GDM1 (cell line): ENCODE results near the gene TMEM87B.

ENCODE experiments used
- DNase-seq: peaks from one replicate; lab custom pipeline; 2025; lab: John Stamatoyannopoulos, UW

TMEM87B gene

DNA sequence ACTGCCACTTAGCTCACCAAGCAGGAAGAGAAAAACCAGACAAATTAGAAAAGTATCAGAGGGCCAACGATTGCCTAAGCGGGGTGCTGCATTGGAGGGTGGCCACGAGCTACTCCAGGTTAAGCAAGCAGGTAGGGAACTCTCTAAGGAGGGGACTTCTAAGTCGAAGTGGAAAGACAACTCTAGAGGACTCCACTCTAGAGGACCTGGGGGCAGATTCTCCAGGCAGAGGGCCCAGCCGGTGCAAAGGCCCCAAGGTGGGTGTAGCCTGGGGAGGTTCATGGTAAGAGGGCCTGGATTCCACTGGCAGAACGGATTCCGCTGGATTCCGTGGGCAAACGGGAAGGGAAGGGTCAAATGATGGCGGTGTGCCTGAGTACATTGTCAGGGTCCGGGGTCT, 95.8 kb downstream of the TMEM87B start:
- DNase-seq, result no peak

DNA sequence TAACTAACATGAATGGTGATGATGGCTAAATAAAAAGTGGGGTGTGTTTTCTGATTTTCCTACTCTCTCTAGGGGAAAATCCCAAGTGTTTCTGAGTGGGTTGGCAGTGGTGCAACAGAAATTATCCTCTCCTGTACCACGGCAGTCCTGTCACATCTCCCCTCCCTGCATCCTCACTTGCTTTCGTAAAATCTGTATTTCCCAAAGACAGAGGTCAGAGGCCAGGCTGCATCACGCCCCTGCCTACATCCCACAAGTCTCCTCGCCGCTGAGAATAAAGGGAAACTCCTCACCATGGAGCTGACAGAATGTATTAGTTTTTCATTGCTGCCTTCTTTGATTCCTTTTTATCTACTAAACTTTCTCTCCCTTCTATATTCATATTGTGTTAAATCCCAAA, 96.2 kb downstream of the TMEM87B start:
- no peak for DNase-seq

DNA sequence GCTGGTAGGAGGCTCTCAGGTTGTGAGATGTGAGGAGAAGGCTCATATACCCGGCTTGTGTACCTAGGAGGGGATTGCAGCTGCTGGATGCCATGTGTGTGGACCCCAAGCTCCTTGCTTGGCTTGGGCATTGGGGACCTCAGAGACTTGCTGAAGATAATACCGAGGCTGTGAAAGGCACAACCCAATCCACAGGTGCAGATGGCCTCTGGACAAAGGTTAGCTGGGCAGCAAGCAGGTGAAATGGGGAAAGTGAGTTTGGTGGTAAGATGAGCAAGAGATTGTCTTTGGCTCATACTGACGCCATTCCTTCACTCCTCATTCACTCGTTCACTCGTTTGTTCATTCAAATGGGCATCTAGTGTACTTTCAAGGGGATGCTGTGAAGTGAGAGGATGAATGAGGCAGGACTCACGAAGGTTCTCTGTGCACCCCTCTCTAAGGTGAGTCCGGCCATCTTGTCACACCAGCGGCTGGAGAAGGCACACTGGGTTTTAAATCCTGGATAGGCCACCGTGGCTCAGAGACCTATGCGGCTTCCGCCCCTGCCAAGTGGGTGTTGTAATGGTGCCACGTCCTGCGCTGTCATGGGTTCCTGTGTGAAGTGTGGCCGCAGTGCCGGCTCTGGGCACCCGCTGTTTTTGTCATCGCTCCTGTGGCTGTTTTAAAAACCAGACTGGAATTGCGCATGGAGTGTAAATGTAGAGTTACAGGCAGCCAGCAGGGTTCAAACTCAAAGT, 96.8 kb downstream of the TMEM87B start:
- DNase-seq, result no peak

DNA sequence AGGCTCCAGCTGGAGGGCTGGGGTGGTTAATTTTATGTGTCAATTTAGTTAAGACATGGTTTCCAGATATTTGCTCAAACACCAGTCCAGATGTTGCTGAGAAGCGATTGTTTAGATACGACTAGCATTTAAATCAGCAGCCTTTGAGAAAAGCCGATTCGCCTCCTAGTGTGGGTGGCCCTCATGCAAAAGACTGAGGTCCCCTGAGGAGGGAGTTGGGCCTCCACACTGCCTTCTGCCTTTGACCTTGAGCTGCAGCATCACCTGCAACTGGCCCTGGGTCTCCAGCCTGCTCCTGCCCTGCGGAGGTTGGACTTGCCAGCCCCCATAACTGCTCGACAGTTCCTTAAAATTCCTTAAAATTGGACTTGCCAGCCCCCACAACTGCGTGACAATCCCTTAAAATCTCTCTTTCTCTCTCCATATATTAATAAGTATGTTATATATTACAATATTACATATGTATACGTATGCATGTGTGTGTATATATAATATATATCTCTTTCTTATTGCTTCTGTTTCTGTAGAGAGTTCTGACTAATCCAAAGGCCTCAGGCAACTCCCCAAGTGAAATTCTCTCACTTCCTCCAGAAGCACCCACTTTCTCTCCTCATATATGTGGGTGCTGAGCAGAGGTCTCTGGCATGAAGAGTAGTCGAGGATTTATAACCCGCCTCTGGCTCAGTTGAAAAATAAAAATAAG, 97.6 kb downstream of the TMEM87B start:
- DNase-seq, result no peak

DNA sequence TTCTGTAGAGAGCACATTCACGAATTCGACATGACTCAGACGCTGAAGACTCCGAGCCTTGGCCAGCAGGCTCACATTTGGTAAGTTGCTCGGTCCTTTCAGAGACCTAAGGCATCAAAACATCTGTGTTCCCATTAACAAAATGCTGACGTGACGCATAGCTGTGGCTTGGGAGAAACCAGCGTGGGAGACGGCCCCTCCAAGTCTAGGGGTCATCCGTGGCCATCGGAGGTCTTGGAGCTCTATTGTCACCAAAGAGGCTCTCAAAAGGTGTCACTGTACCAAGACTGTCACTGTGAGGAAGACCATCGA, 98.1 kb downstream of the TMEM87B start:
- DNase-seq, result no peak

DNA sequence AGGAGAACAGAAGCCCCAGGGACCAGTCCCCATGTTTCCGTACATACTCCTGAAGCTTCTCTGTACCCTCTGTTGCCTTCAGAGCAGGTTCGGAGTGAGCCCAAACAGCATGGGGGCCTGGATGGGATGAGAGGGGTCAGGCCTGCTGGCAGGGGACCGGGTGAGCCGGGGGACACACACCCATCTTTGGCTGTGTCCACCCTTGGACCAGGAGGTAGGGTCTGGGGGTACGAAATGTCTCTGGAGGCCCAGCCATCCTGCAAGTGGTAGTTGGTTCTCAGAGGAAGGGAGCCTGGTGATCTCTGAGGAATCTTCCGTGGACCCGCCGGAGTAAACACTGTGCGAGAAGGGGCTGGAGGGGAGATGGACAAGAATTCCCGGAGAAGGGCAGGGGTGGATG, 98.4 kb downstream of the TMEM87B start:
- no peak for DNase-seq

DNA sequence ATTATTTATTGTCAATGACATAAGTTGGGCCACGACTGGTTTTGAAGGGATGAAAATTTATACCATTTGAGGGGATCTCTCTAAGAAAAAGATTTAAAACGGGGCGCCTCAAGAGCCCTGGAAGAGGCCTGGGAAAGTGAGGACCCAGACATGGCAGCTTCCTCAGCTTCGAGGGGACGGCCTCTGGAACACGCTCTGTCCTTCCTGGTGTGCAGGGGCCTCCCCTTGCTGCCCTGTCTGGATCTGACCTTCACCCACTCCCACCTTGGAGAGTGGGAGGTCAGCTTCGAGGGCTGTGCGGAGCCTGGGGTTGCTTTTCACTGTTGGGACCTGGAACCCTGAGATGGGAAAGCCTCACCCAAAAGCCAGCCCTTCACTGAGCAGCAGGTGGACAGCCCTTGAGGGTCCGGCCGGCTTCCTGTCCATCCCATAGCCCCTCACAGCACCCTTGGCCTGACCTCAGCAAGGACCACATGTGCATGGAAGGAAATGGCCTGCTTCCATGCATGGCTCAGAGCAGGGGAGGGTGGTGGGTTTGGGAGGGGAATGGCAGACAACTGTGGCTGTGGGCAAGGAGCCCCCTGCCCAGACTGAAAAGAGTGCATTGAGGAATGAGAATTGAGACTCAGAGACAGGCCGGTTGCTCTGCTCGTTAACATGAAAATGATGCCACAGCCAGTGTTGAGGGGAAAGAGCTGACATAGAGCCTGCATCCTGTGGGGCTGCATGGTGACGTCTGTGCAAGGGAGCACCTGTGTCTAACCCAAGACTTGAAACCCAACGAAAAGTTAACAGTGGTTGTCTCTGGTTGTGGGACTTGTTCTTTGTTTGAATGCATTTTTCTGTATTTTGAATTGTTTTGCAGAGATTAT, 99.4 kb downstream of the TMEM87B start:
- DNase-seq, result no peak

DNA sequence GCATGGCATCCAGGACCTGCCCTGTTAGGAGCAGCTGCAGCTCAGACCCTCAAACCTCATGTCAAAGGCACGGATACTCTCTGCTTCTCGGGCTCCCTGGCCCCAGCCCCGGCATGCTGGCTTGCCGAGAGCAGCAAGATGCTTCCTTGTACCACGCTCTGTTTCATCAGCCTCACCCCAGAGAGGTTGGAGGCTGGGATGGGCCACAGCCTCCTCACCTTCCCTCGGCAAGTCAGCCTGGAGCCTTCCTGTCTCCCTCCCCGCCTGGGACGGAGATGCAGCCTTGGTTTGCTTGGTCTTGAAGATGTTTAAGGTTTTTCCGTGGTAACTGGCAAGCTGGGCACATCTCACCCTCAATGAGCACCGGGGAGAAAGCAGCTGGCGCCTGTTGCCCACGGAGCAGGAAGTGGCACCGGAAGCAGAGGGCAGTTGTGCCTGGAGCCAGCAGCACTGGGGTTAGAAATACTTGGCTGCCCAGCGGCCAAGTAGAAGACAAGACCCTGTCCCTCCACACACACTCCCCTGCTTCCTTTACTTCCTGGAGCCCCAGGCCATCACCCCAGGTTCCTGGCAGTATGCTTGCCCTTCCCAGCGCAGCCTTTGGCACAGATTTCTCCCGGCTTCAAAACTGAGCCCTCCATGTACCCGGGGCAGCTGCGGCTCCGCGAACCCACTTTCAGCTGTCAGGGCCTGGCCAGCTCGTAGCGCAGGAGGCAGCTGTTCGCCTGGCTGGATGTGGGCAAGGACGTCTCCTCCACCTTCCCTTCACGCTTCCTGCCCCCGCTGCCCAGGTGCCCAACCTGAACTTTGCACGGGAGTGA, 100.5 kb downstream of the TMEM87B start:
- no peak for DNase-seq

DNA sequence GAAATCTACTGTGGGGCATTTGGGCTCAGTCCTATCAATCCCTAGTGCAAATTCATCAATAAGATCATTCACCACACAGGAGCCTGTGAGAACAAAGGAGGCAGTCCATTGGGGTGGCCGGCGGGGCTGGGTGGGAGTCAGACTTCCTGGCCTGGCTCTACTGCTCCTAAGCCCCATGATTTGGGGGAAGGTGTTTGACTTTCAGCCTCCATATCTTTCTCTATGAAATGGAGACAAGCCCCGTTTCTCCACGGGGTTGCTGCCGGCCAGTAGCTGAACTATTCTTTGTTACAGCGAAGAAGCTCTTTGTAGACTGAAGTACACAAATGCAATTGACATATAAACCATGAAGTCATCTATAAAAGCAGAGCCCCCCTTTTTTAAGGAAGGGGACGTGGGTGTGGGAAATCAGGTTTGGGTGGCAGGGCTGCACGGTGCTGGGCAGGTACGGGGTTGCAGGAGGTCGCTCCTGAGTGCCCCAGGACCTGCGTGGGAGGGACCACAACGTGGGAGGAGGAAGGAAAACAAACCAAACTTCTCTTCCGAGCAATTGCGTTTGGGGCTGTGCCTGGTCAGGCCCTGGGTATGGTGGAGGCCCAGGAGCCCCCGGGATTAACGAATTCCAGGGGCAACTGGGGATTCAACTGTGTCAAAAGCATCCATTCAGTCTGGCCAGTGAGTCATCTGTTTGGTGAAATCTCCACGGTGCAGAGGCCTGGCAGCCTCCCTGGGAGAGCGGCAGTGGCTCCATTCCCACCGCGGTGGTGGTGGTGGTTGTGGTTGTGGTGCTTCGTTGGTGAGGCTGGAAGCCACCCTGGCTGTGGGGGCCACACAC, 101.3 kb downstream of the TMEM87B start:
- no peak for DNase-seq

DNA sequence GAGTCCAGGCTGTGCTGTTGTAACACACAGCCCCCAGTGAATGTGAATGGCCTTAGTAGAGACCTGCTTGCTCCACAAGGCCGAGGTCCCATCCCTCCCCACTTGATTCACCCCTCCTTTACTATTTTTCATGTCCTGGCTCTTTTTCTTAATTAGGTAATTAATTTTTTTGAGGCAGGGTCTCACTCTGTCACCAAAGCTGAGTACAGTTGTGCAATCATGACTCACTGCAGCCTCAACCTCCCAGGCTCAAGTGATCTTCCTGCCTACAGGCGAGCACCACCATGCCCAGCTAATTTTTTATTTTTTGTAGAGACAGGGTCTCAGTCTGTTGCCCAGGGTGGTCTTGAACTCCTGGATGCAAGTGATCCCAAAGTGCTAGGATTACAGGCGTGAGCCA, 102.4 kb downstream of the TMEM87B start:
- DNase-seq, result no peak

DNA sequence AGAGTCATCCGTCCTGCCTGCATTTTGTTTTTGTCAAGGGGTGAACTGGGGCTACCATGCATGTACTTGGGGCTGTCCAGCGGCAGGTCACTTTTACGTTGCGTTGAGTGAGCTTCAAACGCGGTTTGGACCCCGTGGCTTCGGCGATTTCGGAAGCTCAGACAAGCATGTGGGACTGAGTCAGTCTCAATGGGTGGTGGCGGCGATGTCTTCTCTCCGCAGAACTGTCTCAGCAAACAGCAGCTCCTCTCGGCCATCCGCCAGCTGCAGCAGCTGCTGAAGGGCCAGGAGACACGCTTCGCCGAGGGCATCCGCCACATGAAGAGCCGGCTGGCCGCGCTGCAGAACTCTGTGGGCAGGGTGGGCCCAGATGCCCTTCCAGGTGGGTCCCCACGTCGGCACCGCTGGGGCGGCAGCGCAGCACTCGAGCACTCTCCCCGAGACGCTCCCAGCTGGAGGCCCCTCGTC, 104.4 kb downstream of the TMEM87B start:
- DNase-seq, result no peak

DNA sequence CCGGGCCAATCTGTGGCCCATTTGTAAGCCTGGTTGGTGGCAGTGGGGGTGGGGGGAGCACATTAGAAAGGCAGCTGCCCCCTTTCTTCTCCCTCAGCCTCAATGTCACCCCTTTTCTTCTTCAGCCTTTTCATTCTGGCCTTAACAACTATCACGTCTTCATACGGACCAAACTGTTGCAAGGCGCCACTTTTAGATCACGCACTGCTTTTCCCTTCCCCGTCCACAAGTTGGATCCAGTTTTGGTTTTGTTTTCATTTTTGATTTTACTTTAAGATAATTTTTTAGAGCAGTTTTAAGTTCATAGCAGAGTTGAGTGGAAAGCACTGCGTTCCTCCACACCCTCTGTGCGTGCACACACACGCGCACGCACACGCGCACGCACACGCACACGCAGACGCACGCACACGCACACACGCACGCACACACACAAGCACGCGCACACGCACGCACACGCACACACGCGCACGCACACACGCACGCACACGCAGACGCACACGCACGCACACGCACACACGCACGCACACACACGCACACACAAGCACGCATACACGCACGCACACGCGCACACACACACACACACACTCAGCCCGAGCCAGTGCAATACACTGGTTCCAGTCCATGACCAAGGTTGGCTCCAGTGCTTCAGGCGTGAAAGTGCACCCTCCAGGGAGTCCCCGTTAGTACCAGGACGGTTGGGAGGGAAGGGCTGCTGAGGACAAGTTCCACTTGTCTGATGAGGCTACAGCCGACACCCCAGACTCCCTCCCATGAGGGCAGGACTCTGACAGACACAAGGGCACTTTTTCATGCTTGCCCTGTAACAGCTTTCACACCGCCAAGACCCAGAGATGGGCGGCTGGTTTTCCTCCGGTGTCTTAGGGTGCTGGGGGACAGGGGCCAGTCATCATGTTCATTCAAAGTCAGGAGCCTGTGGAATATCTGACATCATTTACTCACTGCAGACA, 105.5 kb downstream of the TMEM87B start:
- no peak for DNase-seq

DNA sequence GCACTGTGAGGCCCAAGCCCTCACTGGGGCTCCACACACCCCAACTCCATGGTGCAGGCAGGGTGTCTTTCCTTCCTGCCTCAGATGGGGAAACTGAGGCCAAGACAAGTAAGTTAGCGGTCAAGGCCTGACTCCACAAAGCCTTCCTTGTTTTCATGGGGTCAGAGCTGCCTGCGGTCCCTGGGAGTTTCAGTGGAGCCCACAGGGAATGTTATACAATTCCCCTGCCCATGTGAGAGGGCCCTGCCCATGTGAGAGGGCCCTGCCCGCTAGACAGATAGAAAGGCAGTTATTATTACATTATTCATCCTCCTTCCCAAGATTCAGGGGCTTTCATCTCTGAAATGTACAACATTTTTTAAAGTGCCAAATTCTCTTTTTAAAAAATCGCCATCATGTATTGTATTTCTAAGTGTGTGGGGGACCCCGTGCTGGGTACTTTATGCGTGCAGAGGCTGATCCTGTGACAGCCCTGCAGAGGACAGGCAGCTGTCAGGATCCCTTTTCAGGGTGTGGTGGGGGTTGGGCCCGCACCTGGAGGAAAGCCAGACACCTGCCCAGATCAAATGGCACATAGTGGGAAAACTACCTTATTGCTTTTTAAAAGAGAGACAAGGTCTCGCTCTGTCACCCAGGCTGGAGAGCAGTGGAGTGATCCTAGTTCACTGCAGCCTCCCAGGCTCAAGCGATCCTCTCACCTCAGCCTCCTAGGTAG, 106.5 kb downstream of the TMEM87B start:
- DNase-seq, result no peak

DNA sequence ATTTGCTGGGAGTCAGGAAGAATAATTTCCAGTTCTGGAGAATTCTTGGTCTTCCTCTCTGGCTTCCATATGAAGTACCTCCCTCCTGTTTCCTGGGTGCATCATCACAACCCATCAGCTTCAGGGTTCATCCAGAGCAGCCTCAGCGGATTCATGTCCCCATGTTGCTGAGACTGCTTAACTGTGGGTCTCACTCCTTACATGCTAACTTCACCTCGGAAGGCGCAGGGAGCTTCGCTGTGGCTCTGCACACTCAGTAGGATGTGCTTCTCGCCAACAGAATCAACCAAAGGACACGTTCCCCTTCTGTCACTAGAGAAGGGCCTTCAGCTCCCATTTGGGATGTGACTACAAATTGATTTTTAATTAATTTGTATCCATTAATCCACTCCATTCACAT, 107.3 kb downstream of the TMEM87B start:
- DNase-seq, result no peak

DNA sequence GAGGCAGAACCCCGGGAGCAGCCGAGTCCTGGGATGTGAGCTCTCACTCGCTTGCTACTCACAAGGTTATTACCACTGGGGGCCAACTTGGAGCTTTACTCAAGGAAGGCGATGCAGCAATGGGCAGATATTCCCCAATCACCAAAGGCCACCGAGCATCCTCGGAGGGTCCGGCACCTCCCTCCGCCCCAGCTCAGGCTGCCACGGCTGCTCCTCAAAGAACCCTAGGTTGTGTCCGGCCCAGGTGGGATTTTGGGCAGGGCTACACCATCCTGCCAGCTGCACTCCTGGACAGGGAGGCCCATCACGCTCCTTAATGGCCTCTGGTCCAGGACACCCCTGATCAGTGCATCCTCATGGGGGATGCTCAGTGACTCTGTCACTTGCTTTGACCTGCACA, 107.9 kb downstream of the TMEM87B start:
- no peak for DNase-seq

DNA sequence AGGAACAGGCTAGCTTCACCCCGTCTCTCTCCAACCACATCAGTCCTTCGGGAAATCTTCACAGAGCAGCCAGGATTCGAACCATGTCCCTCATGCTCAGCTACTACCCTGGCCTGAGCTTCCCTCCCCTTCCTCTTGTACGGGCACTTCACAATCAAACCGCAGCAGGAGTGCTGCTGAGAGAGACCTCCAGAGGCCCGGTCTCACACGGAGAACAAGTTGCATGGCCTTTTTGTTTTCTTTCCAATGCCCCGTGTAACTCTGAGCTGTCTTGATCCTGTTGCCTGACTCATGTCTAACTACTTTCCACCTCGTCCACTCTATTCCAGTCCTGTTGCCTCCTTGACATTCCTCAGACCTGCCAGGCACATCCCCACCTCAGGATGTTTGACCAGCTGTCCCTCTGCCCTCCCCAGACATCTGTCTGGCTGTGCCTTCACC, 108.5 kb downstream of the TMEM87B start:
- DNase-seq, result no peak

DNA sequence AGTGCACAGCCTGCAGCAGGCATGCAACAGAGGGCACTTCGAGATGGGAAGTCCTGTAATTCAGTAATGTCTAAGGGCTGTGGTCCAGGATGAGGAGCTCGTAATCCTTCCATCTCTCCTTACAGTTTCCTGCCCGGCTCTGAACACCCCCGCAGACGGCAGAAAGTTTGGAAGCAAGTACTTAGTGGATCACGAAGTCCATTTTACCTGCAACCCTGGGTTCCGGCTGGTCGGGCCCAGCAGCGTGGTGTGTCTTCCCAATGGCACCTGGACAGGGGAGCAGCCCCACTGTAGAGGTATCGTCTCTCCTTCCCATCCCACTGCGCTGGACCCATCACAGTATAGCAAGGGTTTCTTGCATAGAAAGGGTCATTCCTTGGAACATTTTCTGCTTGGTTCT, 109.8 kb downstream of the TMEM87B start:
- DNase-seq, result no peak

DNA sequence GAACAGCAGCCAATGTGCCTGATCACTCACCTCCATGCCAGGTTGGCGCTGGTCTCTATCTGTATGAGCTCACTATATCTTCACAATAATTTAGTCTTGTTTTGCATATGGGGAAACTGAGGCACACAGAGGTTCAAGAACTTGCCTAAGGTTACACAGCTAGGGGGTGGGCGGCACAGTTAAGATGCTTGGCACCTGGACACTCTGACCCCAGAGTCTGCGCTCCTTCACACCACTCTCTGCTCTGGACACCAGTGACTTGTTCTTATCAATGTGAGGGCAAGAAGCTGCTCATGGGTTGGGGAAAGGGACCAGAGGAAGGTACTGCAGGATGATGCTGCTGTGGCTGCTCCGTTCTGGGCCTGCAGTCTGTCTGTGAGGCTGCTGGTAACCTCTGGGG, 110.2 kb downstream of the TMEM87B start:
- no peak for DNase-seq

DNA sequence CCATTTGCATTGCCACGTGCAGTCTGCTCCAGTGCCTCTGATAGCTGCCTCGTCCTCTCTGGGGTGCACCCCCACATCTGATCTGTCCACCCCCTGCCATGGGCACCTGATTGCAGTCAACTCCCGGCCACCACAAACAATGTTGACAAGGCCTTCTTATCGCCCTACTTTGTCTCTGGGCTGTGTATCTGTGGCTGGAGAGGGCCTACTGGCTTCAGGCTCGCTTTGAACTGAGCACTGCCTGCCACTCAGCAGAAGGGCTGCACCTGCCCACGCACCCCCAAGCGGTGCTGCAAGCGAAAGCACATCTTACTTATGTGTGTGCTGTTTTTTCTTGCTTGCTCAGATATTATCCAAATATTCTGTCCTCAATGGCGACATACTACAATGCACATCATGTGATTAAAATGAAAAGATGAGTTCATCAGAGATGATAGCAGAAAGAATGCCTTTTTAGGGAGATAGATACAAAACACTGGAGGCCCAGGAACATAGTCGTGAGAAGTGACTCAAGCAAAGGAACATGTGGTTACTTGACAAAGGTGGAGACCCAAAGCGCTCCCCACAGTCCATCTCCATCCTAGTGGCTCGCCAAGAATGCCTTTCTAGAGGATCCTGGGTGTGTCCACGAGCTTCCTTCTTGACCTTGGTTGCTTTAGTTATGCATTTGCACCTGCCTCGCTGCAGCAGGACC, 111.9 kb downstream of the TMEM87B start:
- DNase-seq, result no peak
